GM03348 (cell line): ENCODE data around the gene S100A10.

ENCODE experiments used
- DNase-seq: peaks from one replicate; pipeline ENCODE4 v3.0.0; 2012; ENCODE audit warnings: low spot score

Gene S100A10

GRCh38 chr1:151988405-151988923 lies 5.2 kb downstream of the S100A10 start:
- peak; percentile 79 for DNase-seq

GRCh38 chr1:151986501-151987190 lies 7.0 kb downstream of the S100A10 start:
- DNase-seq: no peak

- no peak for DNase-seq
These were observed 7.9 kb downstream of the S100A10 start for GRCh38 chr1:151985768-151986167.

- no peak for DNase-seq
These were observed 8.4 kb downstream of the S100A10 start for GRCh38 chr1:151985270-151985669.

GRCh38 chr1:151984313-151984956 lies 9.2 kb downstream of the S100A10 start:
- DNase-seq: no peak

- DNase-seq: no peak
These were observed 11.2 kb downstream of the S100A10 start for GRCh38 chr1:151982300-151983005.

GRCh38 chr1:151981178-151981525 lies 12.5 kb downstream of the S100A10 start:
- peak; percentile 34 for DNase-seq

- DNase-seq: peak; percentile 80
These were observed 13.1 kb downstream of the S100A10 start for GRCh38 chr1:151980287-151981177.

- DNase-seq: no peak
These were observed 14.7 kb downstream of the S100A10 start for GRCh38 chr1:151978922-151979321.

GRCh38 chr1:151977662-151978230 lies 15.9 kb downstream of the S100A10 start:
- DNase-seq: no peak

GRCh38 chr1:151976858-151977257 lies 16.8 kb downstream of the S100A10 start:
- DNase-seq: no peak

- DNase-seq: no peak
These were observed 17.7 kb downstream of the S100A10 start for GRCh38 chr1:151976015-151976343.

GRCh38 chr1:151975311-151976014 lies 18.2 kb downstream of the S100A10 start:
- no peak for DNase-seq

- DNase-seq: peak; percentile 80
These were observed 21.0 kb downstream of the S100A10 start for GRCh38 chr1:151972542-151973248.

GRCh38 chr1:151970626-151971025 lies 23.0 kb downstream of the S100A10 start:
- DNase-seq: no peak

- no peak for DNase-seq
These were observed 23.5 kb downstream of the S100A10 start for GRCh38 chr1:151970128-151970527.

- DNase-seq: no peak
These were observed 24.8 kb downstream of the S100A10 start for GRCh38 chr1:151968791-151969399.

GRCh38 chr1:151968058-151968457 lies 25.6 kb downstream of the S100A10 start:
- DNase-seq: peak; percentile 57

GRCh38 chr1:151967091-151967490 lies 26.6 kb downstream of the S100A10 start:
- no peak for DNase-seq

- DNase-seq: no peak
These were observed 27.6 kb downstream of the S100A10 start for GRCh38 chr1:151966061-151966460.
